Lower leg skin (tissue), 3 donors: ENCODE measurements around the gene TTC13.

Source experiments
- CTCF ChIP-seq, 3 donors: fragments of 450-650 bp; IDR thresholded peaks; one replicate each; pipeline ENCODE4 v1.5.1; 2016; ENCODE audit warnings: antibody characterized with exemption in 3 of 3, mild to moderate bottlenecking in 3 of 3, moderate library complexity in 2 of 3
- POLR2A ChIP-seq, 2 donors: fragments of 450-650 bp; IDR thresholded peaks; one replicate each; pipeline ENCODE4 v1.6.1; 2016 to 2017; ENCODE audit warnings: antibody characterized with exemption in 2 of 2, mild to moderate bottlenecking in 1 of 2, moderate library complexity in 1 of 2

GRCh38 chr1:230935852-230936251, 42.8 kb downstream of the TTC13 start:
- TF ChIP-seq CTCF (IDR thresholded peaks at IDR 0.05) = no peak
- TF ChIP-seq POLR2A (IDR thresholded peaks at IDR 0.05) = no peak
